H54 (cell line): ENCODE data around the gene EDNRB.

ENCODE experiments used
- DNase-seq: peaks from one replicate; pipeline ENCODE4 v3.0.0; 2011; ENCODE audit warnings: low spot score, mixed read lengths; ENCODE audit not compliant: insufficient read length
- FAIRE-seq: peaks from 3 replicates; lab custom pipeline; 2011; peaks lifted over from hg19 to GRCh38; lab: Jason Lieb, UNC
- POLR2A ChIP-seq: IDR thresholded peaks from 2 replicates; pipeline ENCODE4 v1.6.1; 2011; ENCODE audit warnings: low read depth, mild to moderate bottlenecking, low read length

The EDNRB gene

DNA sequence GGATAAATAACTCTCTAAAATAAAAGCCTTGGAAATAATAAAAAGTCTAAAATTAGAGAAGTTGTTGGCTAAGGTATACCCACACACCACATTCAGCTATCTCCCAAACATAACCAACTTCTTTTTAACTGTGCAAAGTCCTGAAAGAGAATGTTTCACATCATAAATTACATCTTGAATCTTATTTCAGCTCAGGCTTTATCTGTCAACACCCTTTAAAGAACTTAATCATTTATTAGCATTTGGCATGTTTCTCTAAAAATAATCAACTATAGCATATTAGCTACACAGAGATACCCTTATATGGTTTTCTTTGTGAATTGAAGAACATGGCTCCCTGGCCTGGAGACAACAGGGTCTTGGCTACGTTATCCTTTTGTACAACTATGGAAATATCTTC lies 6.9 kb downstream of the EDNRB start:
- DNase-seq (no peak), FAIRE-seq (no peak)
- no peak for TF ChIP-seq POLR2A

DNA sequence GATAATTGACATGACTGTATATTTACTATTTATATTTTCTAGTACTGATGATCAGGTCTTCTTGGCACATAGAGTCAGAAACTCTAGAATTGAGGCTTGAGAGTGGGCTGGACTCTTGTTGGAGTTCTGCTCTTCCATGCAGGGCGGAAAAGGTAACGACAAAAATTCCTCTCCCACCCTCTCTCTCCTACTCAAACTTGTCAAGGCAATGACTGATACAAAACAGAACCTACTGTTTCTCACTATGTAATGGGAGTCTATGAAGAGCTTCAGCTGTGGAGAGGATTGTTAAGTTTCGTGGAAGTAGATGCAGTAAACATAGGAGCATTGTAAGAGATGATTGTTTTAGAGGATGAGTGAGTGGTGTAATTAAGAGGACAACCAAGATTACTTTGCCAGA lies 8.8 kb downstream of the EDNRB start:
- TF ChIP-seq POLR2A = no peak
- FAIRE-seq (no peak), DNase-seq (no peak)

DNA sequence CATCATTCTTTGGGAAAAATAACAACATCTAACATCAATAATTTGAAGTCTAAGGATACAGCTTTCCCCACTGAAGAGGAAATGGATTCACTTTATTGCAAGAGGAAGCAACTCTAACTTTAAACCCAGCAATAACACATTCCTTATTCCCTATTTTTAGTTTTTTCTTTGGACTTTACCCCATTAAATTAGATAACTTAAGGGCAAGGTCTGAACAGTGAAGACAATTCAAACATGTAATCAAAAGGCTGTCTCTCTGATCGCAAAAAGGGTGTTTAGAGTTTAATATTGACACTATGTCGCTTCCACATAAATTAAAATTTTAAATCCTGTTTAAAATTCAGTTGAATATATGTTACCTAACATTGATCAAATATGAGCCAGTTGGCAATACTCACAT lies 10.1 kb downstream of the EDNRB start:
- FAIRE-seq = no peak
- DNase-seq = no peak
- TF ChIP-seq POLR2A = no peak

DNA sequence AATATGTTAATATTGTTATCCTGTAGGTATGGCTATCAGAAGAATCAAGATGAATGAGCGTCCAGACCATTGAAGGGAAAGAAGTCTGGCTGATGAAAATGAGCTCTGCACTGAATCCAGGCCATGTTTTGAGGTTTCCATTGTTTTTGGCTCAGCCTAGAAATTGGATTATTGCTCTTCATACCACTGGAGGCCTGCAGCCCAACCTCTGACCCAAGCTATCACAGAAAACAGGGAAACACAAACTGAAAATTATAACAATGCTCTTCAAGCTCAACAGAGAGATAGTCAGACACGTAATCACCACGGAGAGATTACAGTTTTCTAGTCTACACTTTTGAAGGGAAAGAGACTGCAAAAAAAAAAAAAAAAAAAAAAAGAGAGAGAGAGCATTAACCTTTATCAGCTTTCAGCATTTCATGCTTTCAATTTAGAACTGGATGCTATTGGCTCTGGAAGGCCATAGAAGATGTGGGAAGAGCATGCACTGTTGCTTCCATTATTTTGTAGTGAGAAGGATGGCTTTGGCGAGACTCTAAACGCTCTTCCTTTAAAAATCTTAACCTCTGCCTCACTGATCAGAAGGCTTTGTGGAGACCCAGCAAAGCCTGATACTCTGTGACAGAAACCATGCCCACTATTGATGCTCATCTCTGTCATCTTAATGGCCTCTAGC lies 10.8 kb downstream of the EDNRB start:
- DNase-seq = no peak
- no peak for FAIRE-seq
- no peak for TF ChIP-seq POLR2A

DNA sequence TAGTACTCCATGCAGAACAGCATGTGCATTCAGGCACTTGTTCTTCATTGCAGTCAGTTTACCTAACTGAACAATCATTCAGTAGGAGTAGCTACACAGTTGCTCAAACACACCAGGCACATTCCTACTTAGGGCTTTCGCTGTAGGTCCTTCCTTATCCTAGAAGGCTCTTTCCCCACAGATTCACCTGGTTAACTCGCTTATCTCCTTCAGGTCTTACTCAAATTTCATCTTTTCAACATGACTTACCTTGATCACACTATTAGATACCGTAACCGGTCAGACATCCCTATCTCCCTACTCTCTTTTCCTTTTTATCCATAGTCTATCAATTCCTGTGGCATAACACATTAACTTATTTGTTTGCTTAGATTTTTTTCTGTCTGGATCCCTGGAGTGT lies 14.6 kb downstream of the EDNRB start:
- FAIRE-seq (no peak), DNase-seq (no peak)
- no peak for TF ChIP-seq POLR2A

DNA sequence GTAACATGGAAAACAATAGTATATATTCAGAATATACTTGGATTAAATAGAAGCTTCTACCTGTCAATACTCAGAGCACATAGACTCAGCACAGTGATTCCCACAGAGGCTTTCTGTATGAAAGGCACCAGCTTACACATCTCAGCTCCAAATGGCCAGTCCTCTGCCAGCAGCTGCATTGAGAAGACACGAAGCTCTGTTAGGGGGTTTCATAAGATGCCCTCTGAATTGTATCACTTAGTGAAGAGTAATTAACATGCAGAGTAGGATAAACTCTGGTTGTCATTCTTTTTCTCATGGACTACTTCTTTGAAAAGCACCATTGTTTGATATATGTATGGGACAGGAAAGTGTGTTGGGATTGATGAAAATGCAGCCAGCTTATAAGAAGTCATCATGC lies 15.2 kb downstream of the EDNRB start:
- DNase-seq (no peak), FAIRE-seq (no peak)
- no peak for TF ChIP-seq POLR2A

DNA sequence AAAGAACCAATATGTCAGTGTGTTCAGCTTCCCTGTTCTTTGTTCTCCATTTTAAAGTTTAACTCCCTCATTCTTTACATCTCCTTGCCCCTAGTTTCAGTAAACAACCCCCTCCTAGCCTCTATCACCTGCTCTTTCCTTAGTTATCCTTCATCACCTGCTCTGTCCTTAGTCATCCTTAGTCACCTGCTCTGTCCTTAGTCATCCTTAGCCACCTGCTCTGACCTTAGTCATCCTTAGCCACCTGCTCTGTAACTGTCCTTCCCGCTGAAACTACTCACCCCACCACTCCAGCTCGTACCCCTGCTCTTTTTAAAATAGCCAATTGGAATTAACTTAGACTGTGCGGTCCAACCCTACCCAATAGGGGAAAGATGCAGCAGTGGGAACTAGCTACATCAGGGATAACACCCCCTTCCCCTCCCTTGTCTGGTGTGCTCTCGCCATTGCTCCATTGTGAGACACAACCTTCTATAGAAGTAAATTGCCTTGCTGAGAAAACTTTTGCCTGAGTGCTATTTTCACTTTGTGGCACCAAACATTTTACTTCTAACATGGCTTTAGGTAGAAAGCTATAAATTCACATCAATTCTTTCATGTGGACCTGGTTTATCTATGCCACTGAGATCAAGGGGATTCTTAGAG lies 16.2 kb downstream of the EDNRB start:
- TF ChIP-seq POLR2A = no peak
- FAIRE-seq = no peak
- no peak for DNase-seq

DNA sequence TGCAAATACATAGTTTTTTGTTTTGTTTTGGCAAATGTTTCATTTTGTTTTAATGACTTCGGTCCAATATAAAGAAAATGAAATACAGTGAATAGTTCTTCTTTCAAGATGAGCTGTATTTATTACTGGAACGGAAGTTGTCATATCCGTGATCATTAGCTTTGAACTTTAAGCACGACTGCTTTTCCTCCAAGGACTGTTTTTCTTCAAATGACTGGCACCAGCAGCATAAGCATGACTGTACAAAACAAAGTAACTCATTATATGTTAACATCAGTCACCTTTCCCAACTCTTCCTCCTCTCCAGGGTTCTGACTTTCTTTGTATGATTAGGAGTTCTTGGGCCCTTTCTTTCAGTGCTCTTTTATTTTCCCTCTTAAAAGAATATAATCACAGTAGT lies 20.5 kb downstream of the EDNRB start:
- FAIRE-seq = no peak
- no peak for TF ChIP-seq POLR2A
- no peak for DNase-seq

DNA sequence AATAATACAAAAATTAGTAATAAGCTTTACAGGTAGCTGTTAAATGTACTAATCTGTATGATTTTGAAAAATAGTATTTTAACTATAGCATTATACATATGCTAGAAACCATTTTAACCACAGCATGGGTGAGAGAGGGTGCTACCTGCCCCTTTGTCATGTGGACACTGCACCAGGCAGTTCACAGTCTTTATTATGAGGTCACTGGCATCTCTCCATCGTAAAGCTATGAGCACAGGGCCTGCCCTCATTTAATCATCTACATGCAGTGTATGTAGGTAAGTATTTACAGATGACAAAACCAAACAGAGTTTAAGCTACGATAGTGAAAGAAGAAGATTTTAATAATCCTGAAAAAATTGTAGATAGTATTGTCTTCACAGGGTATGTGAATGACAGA lies 21.7 kb downstream of the EDNRB start:
- no peak for TF ChIP-seq POLR2A

DNA sequence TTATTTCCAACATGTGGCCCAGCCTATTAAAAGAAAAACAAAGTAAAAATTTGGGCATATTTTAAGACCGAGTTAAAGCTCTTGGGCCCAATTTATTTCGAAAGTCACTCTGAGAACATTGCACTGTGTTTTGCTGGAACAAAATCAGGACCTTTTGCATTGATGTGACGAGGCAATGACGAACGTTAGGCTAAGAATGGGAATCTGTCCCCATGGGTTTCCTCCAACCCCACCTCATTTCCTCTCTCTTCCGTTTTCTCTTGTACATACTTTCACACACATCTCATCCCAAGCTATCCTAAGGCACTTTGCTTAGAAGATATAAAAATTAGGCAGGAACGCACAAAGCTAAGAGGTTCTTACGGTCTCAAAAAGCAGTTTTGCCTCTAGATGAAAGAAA lies 22.1 kb downstream of the EDNRB start:
- DNase-seq (no peak), FAIRE-seq (no peak)
- no peak for TF ChIP-seq POLR2A

More for the DNA sequence above, 21.7 kb downstream of the EDNRB start:
- DNase-seq = no peak
- no peak for FAIRE-seq

DNA sequence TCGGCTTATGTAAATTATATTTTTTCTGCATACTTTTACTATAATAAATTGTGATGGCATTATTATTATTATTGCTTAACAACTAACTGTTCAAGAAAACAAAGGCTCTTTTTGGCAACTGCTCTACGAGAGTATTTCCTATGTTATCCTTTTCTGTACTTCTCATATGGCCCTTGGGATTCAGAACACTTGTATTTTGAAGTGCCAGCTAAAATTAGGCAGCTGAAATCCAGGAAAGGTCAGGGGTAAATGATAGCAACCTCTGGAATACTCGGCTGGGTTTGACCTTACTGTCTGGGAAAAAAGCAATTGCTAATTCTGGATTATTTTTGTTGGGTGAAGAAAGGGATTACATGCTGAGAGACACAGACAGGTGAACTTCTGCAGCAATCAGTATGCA lies 23.9 kb downstream of the EDNRB start:
- FAIRE-seq = no peak
- no peak for TF ChIP-seq POLR2A
- DNase-seq = no peak

DNA sequence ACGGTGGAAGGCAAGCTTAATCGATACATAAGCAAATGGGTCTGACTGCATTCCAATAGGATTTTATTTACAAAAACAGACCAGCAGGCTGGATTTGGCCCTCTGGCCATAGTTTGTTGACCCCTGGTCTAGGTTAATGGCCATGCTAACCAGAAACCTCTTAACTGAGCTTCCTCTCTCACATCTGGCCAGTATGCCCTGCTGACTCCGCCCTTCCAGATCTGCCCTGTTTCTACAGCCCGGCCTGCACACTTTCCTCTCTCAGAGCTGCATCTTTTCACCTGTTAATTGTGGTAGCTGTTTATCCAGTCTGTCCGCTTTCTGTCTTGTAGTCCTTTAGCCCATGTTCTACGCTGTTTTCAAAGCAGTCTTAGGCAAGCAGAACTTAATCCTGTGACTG lies 25.6 kb downstream of the EDNRB start:
- TF ChIP-seq POLR2A = no peak
- DNase-seq (no peak), FAIRE-seq (no peak)

DNA sequence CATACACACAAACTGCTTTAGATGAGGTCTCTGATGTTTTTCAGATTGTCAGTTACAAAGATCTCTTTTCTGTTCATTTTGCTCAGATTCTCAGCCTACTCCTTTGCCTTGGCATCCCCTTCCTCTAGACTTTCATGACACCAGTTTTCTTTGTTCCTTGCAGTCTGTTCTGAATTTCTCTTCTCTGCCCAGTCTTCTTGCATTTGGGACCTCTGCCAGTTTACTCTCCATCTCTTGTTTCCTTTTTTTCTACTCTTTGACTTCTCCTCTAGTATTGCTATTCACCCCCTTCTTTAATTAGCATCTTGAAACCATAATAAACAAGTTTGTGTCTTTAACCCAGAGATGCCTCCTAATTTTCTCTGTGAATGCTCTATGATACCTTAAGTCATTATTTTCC lies 26.1 kb downstream of the EDNRB start:
- DNase-seq = no peak
- no peak for TF ChIP-seq POLR2A
- no peak for FAIRE-seq

DNA sequence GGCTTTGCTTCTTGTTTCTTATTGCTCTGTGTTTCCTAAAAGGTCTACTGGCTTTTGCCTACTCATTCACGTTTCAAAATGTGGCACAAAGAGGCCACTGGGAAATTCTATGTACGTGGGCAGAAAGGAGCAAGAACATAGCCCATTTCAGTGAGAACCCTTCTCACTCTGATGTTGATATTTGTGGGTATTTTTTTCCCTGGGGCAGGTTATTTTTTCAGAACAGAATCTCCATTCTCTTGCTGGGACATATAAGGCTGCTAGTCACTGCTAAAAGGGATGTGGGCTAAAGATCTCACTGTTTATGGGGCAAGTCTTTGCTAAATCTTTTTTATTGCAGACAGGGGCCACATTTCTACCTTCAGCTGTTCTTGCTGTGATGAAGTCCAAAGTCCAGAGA lies 27.1 kb downstream of the EDNRB start:
- no peak for DNase-seq
- TF ChIP-seq POLR2A = no peak
- FAIRE-seq = no peak

DNA sequence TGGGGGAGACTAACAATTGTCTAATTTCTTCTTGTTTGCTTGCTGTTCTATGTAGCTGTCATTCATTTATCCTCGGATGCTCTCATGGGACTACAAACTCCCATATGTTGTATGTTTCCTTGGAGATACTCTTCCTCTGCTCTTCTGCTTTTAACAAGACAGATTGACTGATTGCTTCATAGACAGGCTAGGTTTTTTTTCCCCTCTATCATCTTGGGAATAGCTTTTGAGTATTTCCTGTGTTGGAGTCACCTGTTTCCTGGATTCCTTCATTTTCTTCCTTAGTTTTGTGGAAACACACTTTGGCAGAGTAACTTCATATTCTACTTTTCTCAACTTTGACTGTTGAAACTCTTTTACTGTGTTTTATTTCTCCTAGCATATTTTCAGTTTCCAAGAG lies 27.6 kb downstream of the EDNRB start:
- FAIRE-seq (no peak), DNase-seq (no peak)
- no peak for TF ChIP-seq POLR2A
